Ovary (tissue), 9 donors: ENCODE measurements around the gene XCL2. TPM values are rescaled to one million over a fixed set of nuclear protein-coding genes. Genes with fewer than 3 reads are reported as not detected.

ENCODE experiments used
- DNase-seq, 5 donors: peaks; one replicate each; pipeline ENCODE4 v3.0.0-alpha.2; 2019 to 2020
- H3K27ac ChIP-seq, 2 donors: fragments of 200-600 bp; one replicate each; pipeline versions ENCODE4 v1.5.1 to v1.8.0; 2019 to 2022
- H3K27me3 ChIP-seq: fragments of 200-600 bp; one replicate; pipeline ENCODE4 v1.8.0; 2022
- H3K36me3 ChIP-seq: fragments of 200-600 bp; sonication (generic); one replicate; pipeline ENCODE4 v1.5.1; 2019
- H3K4me1 ChIP-seq: one replicate; pipeline ENCODE4 v1.8.1; 2013; ENCODE audit warnings: mild to moderate bottlenecking, moderate library complexity; ENCODE audit not compliant: insufficient read depth
- H3K4me3 ChIP-seq: fragments of 200-600 bp; sonication (generic); one replicate; pipeline ENCODE4 v1.5.1; 2017
- H3K9me3 ChIP-seq, 2 donors: fragments of 200-600 bp in 1 of 2; sonication (generic) in 1 of 2; one replicate each; pipeline versions ENCODE4 v1.5.1 to v1.8.1; 2013 to 2019; ENCODE audit warnings: mild to moderate bottlenecking in 1 of 2, moderate library complexity in 1 of 2
- CTCF ChIP-seq, 3 donors: fragments of 450-650 bp in 2 of 3; fragments of 200-600 bp in 1 of 3; IDR thresholded peaks; one replicate each; pipeline versions ENCODE4 v1.5.1 to v1.8.0; 2016 to 2022; ENCODE audit warnings: antibody characterized with exemption in 3 of 3, mild to moderate bottlenecking in 1 of 3
- EP300 ChIP-seq: sonication (generic); formaldehyde crosslinking; IDR thresholded peaks from one replicate; pipeline ENCODE4 v1.6.1; 2017; ENCODE audit warnings: antibody characterized with exemption
- POLR2A ChIP-seq: fragments of 450-650 bp; IDR thresholded peaks from one replicate; pipeline ENCODE4 v1.6.1; 2017; ENCODE audit warnings: antibody characterized with exemption, mild to moderate bottlenecking, moderate library complexity
- WGBS, 3 donors: extraction: QIAGEN DNeasy Blood & Tissue Kit in 1 of 3; methylation state at CpG; one replicate each; pipeline versions ENCODE4 v1.1.5 to v1.1.7; 2013 to 2017; 5-methylcytosine and 5-hydroxymethylcytosine counted together
- intact Hi-C, 4 donors: fragments of 100-400 bp; cut with DNase I; formaldehyde crosslinking; loops; one replicate each; pipeline versions ENCODE4 v1.11.0 to v1.15.1; 2022 to 2023
- polyA plus RNA-seq, 2 donors: library from polyadenylated mRNA; stranded (reverse); fragments of 200-250 nt in 1 of 2; fragments of 350-450 nt in 1 of 2; fragmentation: Illumina TruSeq in 1 of 2; extraction: RNeasy Lipid Tissue Mini Kit (QIAGEN cat#74804) in 1 of 2; gene quantifications; one replicate each; pipeline ENCODE4 v1.2.3, GENCODE V29; 2013 to 2014
- total RNA-seq, 7 donors: library from RNA; depleted of rRNA in 2 of 7; stranded (reverse); fragments of >200 nt in 2 of 7; fragmentation: NEBNext Ultra II Directional in 3 of 7; extraction: Animal tissue kit (Norgen Biotek cat#: 25700) in 3 of 7; gene quantifications; one replicate each; pipeline versions ENCODE4 v1.1.0 to v1.2.4, GENCODE V29; 2016 to 2023
- donor health status: DM: no; HTN: no; CAD: no; lungs with moderate emphysema.
- donor health status: DM: no; HTN: no; CAD: no.
- donor health status: Bipolar disorder and iron deficiency.
- donor health status: DM: yes; HTN: yes; CAD: no.
- donor health status: DM: no; HTN: no; CAD: no.
- donor health status: DM: yes; HTN: yes; CAD: no.

Gene XCL2
- total and polyA plus RNA-seq, 9 donors: 0.48 to 3.9 (median 0.70) TPM; not detected in 3

DNA sequence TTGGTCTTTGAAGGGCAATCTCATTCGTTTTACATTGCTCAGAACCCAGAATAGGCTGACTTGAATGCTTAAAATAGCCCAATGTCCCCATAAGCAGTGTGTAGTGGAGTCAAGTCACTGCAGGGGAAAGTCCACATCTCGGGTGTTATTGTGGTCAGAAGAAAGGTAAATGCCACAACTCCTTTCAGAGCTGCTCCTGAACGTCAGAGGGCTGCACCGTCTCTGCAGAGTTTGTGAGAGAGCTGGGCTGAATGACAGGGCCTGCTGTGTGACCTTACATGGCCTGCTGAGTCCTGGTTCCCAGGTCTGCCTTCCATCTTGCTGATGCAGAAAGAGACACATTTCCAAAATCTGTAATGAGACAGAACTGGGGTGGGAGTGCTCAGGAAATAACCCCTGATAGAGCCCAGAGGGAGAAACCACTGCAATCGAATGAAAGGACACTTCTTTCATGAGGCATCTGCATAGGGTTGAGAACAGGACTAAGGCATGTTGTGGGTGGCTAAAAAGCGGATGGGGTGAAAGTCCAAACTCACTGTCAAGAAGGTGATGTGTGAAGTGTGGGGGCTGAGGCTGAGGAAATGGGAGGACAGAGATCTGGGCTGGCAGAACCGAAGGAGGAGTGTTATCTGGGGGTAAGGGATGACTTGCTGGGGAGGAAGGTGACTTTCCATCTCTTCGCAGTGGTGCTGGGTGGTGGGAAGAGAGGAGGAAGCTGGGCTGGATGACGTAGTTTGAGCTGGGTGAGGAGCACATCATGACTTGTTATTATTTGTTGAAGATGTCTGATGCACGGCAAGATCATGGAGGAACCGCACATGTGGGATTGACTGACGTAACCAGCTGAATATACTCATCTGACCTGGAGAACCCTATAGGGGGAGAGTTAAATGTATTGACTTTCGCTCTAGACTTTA lies 33.7 kb downstream of the XCL2 start:
- WGBS, 3 donors: 86 to 89% (median 88%) methylated on average over 13 of the region's 13 CpGs
- TF ChIP-seq POLR2A (no peak), CTCF (IDR thresholded peaks at IDR 0.05) (no peak), EP300 (no peak)

DNA sequence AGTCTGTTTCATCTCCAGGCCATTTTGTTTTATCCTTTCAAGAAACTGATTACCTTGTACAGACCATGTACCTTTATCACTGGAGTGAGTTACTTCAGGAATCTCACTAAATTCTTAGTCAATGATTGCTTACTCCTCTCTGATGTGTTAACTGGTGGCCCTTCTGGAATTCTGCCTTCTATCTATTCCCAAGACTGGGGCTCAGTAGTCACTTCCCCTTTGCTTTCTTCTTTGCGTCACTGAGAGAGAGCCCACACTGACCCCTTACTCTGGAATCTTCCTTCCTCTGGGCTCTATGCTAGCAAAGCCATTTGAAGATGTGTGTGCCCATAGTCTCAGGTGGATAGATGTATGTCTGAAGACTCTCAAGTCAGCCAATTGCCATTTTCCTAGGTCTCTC lies 34.6 kb downstream of the XCL2 start:
- Histone ChIP-seq H3K4me1 (peaks cover 3% of the 10 kb centered on the region), H3K4me3 (no peak overlapping the region), H3K27me3 (no peaks in the 10 kb centered on the region), H3K9me3 (no peaks in the 10 kb centered on the region), H3K27ac (no peak overlapping the region), H3K36me3 (no peaks in the 10 kb centered on the region)
- WGBS, 3 donors: 86 to 100% (median 96%) methylated on average over 1 of the region's 1 CpG
- DNase-seq: no peak
- intact Hi-C loops: no loop called here
- TF ChIP-seq POLR2A (no peak), EP300 (no peak)

More for the DNA sequence above, 33.7 kb downstream of the XCL2 start:
- Histone ChIP-seq H3K9me3 (no peaks in the 10 kb centered on the region), H3K27ac (no peak overlapping the region), H3K27me3 (no peaks in the 10 kb centered on the region), H3K4me1 (peaks cover 7% of the 10 kb centered on the region), H3K4me3 (no peak overlapping the region), H3K36me3 (no peaks in the 10 kb centered on the region)
- intact Hi-C loops: no loop called here
- no peak for DNase-seq

DNA sequence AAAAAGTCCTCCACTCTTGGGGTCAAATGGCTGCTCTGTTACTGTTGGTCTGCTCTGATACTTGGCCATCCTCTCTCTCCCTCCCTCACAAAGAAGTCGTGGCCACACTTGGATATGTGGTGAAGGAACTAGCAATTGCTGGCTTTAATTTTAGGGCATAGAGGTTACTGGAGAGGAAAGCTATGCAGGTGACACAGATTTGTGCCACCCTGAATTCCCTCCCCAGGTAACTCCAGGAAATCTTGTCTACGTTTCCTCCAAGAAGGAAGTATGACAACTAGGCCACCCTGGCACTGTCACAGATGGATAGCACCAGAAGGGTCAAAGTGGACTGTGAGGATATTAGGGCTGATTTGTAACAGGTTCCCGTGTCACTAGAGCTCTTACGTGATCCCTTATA lies 36.0 kb downstream of the XCL2 start:
- TF ChIP-seq CTCF (IDR thresholded peaks at IDR 0.05): no peak
- no peak for TF ChIP-seq POLR2A
- TF ChIP-seq EP300: no peak
- 92 to 95% (median 93%) methylated on average over 4 of the region's 4 CpGs for WGBS, 3 donors
- no peaks in the 10 kb centered on the region for H3K4me1 ChIP-seq
- intact Hi-C loops: no loop called here
- no peaks in the 10 kb centered on the region for H3K36me3 ChIP-seq
- H3K27ac ChIP-seq: no peak overlapping the region
- no peak overlapping the region for H3K4me3 ChIP-seq
- H3K27me3 ChIP-seq: no peaks in the 10 kb centered on the region
- no peak for DNase-seq
- H3K9me3 ChIP-seq: no peaks in the 10 kb centered on the region

DNA sequence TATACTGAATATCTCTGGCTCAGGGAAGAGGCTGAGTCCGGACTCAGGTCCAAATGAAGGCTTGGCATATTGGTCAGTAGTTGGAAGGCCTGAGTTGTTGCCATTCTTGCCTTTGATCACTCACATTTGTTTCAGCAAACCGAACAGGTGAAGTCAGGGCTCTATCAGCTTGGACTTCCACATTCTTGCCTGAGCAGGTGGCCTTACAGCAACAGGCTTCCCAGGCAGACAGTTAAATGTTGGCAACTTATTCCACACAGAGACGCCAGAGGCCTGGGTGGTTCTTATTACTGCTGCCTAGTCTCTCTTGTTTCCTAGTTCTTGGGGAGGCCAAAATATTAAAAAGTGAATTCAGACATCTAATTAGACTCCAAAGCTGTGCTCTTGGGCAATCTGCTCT lies 36.6 kb downstream of the XCL2 start:
- no peaks in the 10 kb centered on the region for H3K9me3 ChIP-seq
- H3K36me3 ChIP-seq: no peaks in the 10 kb centered on the region
- DNase-seq: no peak
- H3K4me3 ChIP-seq: no peak overlapping the region
- intact Hi-C loops: no loop called here
- H3K27ac ChIP-seq: no peak overlapping the region
- no peaks in the 10 kb centered on the region for H3K4me1 ChIP-seq
- 59 to 62% (median 59%) methylated on average over 3 of the region's 3 CpGs for WGBS, 3 donors
- TF ChIP-seq CTCF (IDR thresholded peaks at IDR 0.05) (no peak), EP300 (no peak), POLR2A (no peak)
- H3K27me3 ChIP-seq: no peaks in the 10 kb centered on the region

- Histone ChIP-seq H3K4me3 (no peak overlapping the region), H3K27me3 (no peaks in the 10 kb centered on the region), H3K4me1 (no peaks in the 10 kb centered on the region), H3K36me3 (no peaks in the 10 kb centered on the region), H3K27ac (no peak overlapping the region), H3K9me3 (no peaks in the 10 kb centered on the region)
- 90% methylated on average over 6 of the region's 6 CpGs for WGBS, 3 donors
- intact Hi-C loops: no loop called here
- no peak for DNase-seq
- TF ChIP-seq POLR2A: no peak
- TF ChIP-seq CTCF (IDR thresholded peaks at IDR 0.05): no peak
- no peak for TF ChIP-seq EP300
These were observed 37.5 kb downstream of the XCL2 start for GRCh38 chr1:168506204-168506819.
